Uterus (tissue), 4 donors: ENCODE measurements around the gene KCNN3. TPM values are rescaled to one million over a fixed set of nuclear protein-coding genes. Genes with fewer than 3 reads are reported as not detected.
A peak's percentile ranks its signal among the peaks of the same experiment; 100 is the strongest.

Experiments
- DNase-seq, 2 donors: peaks; one replicate each; pipeline ENCODE4 v3.0.0-alpha.2; 2019 to 2020
- H3K27ac ChIP-seq, 2 donors: fragments of 200-600 bp; sonication (generic); 1 replicate in 1 of 2; 2 replicates in 1 of 2; pipeline ENCODE4 v1.5.1; 2016 to 2018
- H3K27me3 ChIP-seq, 2 donors: fragments of 200-600 bp; sonication (generic); one replicate each; pipeline ENCODE4 v1.5.1; 2018 to 2019; ENCODE audit warnings: control low read depth in 1 of 2
- H3K36me3 ChIP-seq, 2 donors: fragments of 200-600 bp; sonication (generic); one replicate each; pipeline ENCODE4 v1.5.1; 2019; ENCODE audit warnings: control low read depth in 1 of 2
- H3K4me1 ChIP-seq, 2 donors: fragments of 200-600 bp; sonication (generic); one replicate each; pipeline ENCODE4 v1.5.1; 2018 to 2019; ENCODE audit warnings: control low read depth in 1 of 2
- H3K4me3 ChIP-seq, 2 donors: fragments of 200-600 bp; sonication (generic); 1 replicate in 1 of 2; 2 replicates in 1 of 2; pipeline ENCODE4 v1.5.1; 2018 to 2019; ENCODE audit warnings: mild to moderate bottlenecking in 1 of 2
- H3K9me3 ChIP-seq, 2 donors: fragments of 200-600 bp; sonication (generic); one replicate each; pipeline ENCODE4 v1.5.1; 2019; ENCODE audit warnings: control low read depth in 1 of 2
- POLR2A ChIP-seq, 2 donors: fragments of 450-650 bp; IDR thresholded peaks; one replicate each; pipeline ENCODE4 v1.6.1; 2016; ENCODE audit warnings: antibody characterized with exemption in 2 of 2, mild to moderate bottlenecking in 1 of 2, moderate library complexity in 1 of 2
- intact Hi-C: fragments of 100-400 bp; cut with DNase I; formaldehyde crosslinking; loops from one replicate; pipeline ENCODE4 v1.15.1; 2023; ENCODE audit warnings: low total_unique reads
- total RNA-seq, 4 donors: library from RNA; depleted of rRNA in 3 of 4; stranded (reverse); fragments of >200 nt in 3 of 4; gene quantifications; one replicate each; pipeline versions ENCODE4 v1.1.0 to v1.2.4, GENCODE V29; 2014 to 2023
- TF ChIP-seq, protein P1 (sequence below), 4 experiments: fragments of 200-600 bp in 2 of 4; fragments of 450-650 bp in 2 of 4; sonication (generic) in 2 of 4; IDR thresholded peaks; one replicate each; pipeline ENCODE4 v1.5.1; 2016 to 2019; ENCODE audit warnings: antibody characterized with exemption in 4 of 4, mild to moderate bottlenecking in 2 of 4, moderate library complexity in 1 of 4
- donor health status: DM: yes; HTN: yes; CAD: no.

KCNN3 gene
- total RNA-seq, 4 donors from 2014 or later, result 7.1 to 35.5 (median 12.1) TPM

DNA sequence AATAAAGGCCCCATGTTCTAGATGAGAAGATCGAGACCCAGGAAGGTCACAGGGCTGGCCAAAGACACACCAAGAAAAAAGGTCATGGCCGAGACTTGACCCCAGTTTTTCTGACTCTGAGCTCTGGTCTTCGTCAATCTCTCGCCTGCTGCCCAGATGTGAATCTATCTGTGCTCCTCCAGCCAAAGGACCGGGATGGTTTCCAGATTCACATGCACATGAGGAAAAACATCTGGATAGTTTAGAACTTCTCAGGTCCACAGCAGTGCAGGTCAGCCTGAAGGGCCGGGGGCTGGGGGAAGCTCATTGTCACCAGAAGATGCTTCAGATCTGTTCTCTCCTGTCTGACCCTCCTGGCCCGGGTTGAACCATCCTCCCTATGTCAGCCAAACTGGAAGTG is 49.0 kb downstream of the KCNN3 start:
- Histone ChIP-seq H3K4me3 (no peak overlapping the region), H3K36me3 (no peaks in the 10 kb centered on the region), H3K4me1 (peaks cover 4 to 8% of the 10 kb centered on the region in 2 donors), H3K27ac (peak overlapping the region in 1 of 2 donors; percentile 63), H3K27me3 (no peaks in the 10 kb centered on the region), H3K9me3 (no peaks in the 10 kb centered on the region)
- DNase-seq, result peak; percentile 81 to 86
- no peak for TF ChIP-seq POLR2A (IDR thresholded peaks at IDR 0.05)
- TF ChIP-seq, protein P1, sequence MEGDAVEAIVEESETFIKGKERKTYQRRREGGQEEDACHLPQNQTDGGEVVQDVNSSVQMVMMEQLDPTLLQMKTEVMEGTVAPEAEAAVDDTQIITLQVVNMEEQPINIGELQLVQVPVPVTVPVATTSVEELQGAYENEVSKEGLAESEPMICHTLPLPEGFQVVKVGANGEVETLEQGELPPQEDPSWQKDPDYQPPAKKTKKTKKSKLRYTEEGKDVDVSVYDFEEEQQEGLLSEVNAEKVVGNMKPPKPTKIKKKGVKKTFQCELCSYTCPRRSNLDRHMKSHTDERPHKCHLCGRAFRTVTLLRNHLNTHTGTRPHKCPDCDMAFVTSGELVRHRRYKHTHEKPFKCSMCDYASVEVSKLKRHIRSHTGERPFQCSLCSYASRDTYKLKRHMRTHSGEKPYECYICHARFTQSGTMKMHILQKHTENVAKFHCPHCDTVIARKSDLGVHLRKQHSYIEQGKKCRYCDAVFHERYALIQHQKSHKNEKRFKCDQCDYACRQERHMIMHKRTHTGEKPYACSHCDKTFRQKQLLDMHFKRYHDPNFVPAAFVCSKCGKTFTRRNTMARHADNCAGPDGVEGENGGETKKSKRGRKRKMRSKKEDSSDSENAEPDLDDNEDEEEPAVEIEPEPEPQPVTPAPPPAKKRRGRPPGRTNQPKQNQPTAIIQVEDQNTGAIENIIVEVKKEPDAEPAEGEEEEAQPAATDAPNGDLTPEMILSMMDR (IDR thresholded peaks at IDR 0.05), result no peak
- intact Hi-C loops, result no loop called here

DNA sequence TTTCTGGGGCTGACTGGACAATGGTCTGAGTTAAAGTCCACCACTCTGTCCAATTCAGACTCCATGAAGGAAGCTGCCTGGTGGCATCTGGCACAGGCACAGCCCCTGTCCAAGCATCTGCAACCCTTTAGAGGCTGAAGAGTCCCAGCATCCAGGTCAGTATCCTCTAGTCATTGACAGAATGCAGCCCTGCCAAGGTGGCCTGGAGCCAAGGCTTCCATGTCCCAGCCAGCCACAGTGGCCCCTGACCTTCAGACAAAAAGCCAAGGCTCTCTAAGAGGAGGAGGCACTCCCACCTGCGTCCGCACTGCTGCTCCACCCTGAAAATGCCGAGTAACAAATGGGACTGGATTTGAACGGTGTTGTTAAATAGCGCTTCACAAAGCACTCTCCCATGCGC is 49.4 kb downstream of the KCNN3 start:
- Histone ChIP-seq H3K4me3 (no peak overlapping the region), H3K9me3 (no peaks in the 10 kb centered on the region), H3K27ac (peak overlapping the region; percentile 8 to 63), H3K36me3 (no peaks in the 10 kb centered on the region), H3K4me1 (peaks cover 4 to 8% of the 10 kb centered on the region in 2 donors), H3K27me3 (no peaks in the 10 kb centered on the region)
- TF ChIP-seq, protein P1 (IDR thresholded peaks at IDR 0.05), result no peak
- no peak for TF ChIP-seq POLR2A (IDR thresholded peaks at IDR 0.05)
- peak in 1 of 2 donors; percentile 83 for DNase-seq
- intact Hi-C loops, result no loop called here

DNA sequence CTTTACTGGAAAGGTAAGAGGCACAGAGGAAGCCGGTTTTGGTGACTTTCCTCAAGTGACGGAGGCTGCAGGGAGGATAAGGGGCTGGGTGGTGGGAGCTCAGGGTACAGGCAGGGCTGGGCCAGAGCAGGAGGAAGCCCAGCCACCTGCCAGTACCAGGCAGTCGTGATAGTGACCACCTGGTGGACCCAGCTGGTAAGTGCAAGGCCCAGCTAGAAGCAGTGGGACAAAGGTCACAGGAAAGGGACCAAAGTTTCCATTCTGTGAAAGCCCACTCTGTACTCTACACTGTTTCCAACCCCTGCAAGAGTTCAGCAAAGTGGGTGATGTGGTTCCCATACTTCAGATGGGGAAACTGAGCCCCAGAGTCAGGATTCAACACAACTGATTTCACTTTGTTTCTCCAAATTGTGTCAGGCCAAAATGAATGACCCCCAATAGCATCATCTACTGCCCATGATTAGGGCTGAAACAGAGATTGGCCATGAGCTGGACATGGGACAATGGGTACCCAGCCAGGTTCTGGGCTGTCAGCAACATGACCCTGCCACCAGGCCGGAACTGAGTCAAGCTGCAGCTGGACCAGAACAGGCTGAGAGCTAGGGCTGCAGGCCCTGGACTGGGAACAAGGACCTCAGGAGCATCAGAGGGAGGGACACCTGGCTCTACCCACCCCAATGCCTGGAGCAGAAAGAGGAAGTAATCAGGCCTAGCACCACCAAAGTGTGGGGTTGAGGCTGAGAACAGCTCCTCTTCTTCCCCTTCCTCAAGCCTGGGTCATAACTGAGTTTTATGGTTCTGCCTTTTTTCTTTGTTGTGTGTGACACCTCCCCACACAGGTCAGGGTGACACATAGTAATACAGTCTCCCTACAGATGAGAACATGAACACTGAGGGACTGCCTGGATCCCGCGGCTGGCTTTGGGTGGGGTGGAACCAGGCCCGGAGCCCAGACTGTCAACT is 50.2 kb downstream of the KCNN3 start:
- Histone ChIP-seq H3K4me3 (no peak overlapping the region), H3K36me3 (no peaks in the 10 kb centered on the region), H3K9me3 (no peaks in the 10 kb centered on the region), H3K27me3 (no peaks in the 10 kb centered on the region), H3K4me1 (peaks cover 4 to 7% of the 10 kb centered on the region in 2 donors), H3K27ac (peak overlapping the region; percentile 8 to 63)
- TF ChIP-seq, protein P1 (IDR thresholded peaks at IDR 0.05), result no peak
- TF ChIP-seq POLR2A (IDR thresholded peaks at IDR 0.05), result no peak
- no peak for DNase-seq
- intact Hi-C loops, result no loop called here

DNA sequence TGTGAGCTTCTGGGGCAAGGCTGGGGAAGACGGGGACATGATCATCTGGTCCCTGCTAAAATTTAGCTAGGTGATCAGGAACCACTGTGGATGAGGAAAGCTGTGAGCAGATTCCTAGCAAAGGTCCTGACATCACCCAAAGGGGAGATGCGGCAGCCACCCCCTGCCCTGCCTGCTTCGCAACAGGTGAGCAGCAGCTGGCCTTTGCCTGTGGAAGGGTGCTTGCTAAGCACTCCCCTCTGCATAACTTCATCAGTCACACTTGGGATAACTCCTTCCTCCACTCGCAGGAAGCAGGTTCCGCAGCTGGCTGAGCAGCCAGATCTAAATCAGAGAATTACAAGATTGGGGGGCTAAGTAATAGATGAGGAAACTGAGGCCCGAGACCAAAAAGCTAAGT is 51.2 kb downstream of the KCNN3 start:
- H3K27me3 ChIP-seq, result no peaks in the 10 kb centered on the region
- no peaks in the 10 kb centered on the region for H3K36me3 ChIP-seq
- peaks cover under 1 to 4% of the 10 kb centered on the region in 2 donors for H3K4me1 ChIP-seq
- no peak overlapping the region for H3K4me3 ChIP-seq
- TF ChIP-seq POLR2A (IDR thresholded peaks at IDR 0.05), result no peak
- TF ChIP-seq, protein P1 (IDR thresholded peaks at IDR 0.05), result no peak
- no peaks in the 10 kb centered on the region for H3K9me3 ChIP-seq
- no peak for DNase-seq
- intact Hi-C loops, result no loop called here
- no peak overlapping the region for H3K27ac ChIP-seq

DNA sequence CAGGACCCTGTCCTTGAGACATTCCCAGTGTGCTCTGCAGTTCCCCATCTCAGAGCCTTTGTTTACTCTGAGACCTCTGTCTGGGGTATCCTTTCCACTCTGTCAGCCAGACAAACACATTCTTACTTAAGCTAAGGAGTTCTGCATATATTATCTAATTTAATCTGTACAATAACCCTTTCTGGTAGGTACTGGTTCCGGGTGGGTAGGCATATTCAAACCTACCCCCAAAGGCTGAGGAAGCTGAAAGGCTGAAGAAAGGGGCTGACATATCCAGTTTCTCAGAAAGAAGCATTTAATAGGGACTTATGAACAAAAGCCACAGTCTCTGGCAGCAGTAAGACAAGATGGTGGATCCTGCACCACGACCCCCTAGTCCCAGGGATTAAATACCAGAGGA is 53.1 kb downstream of the KCNN3 start:
- DNase-seq, result no peak
- Histone ChIP-seq H3K36me3 (no peaks in the 10 kb centered on the region), H3K27me3 (no peaks in the 10 kb centered on the region), H3K27ac (no peak overlapping the region), H3K4me3 (no peak overlapping the region), H3K4me1 (peaks cover 4 to 5% of the 10 kb centered on the region in 2 donors), H3K9me3 (no peaks in the 10 kb centered on the region)
- TF ChIP-seq POLR2A (IDR thresholded peaks at IDR 0.05), result no peak
- TF ChIP-seq, protein P1 (IDR thresholded peaks at IDR 0.05), result no peak
- intact Hi-C loops, result no loop called here
